Activated T-helper 17 cell treated with anti-CD3 and anti-CD28 coated beads, Interleukin-2, amount 50 U/mL, for 72 hours (primary cell): ENCODE data around the gene CLIP1. TPM values are rescaled to one million over a fixed set of nuclear protein-coding genes. Genes with fewer than 3 reads are reported as not detected.
A peak's percentile ranks its signal among the peaks of the same experiment; 100 is the strongest.
"Not testable (repeated sequence)": the region's sequence is repeated elsewhere in the genome, so short reads cannot be mapped to it uniquely, and the experiment has no call there.

Experiments
- ATAC-seq: fragments of 150-1000 bp; cut with Tn5 transposase; replicated peaks from 2 replicates; pipeline ENCODE4 v1.10.0; 2021; ENCODE audit warnings: mild to moderate bottlenecking, moderate library complexity
- H3K27ac Mint-ChIP-seq: one replicate; pipeline ENCODE4 v1.8.0; 2022; ENCODE audit warnings: mixed read lengths
- H3K27me3 Mint-ChIP-seq: one replicate; pipeline ENCODE4 v1.8.0; 2022; ENCODE audit warnings: mixed read lengths
- H3K36me3 Mint-ChIP-seq: one replicate; pipeline ENCODE4 v1.8.0; 2022; ENCODE audit warnings: low read depth, mild to moderate bottlenecking, mixed read lengths
- H3K4me1 Mint-ChIP-seq: one replicate; pipeline ENCODE4 v1.8.0; 2022; ENCODE audit warnings: mixed read lengths
- H3K4me3 Mint-ChIP-seq: one replicate; pipeline ENCODE4 v1.8.0; 2022; ENCODE audit warnings: mild to moderate bottlenecking, mixed read lengths
- H3K9me3 Mint-ChIP-seq: one replicate; pipeline ENCODE4 v1.8.0; 2022; ENCODE audit warnings: mixed read lengths
- total RNA-seq, 2 donors: library from RNA; stranded (reverse); gene quantifications; one replicate each; pipeline ENCODE4 v1.2.3, GENCODE V29; 2022

The CLIP1 gene
- total RNA-seq, 2 donors from 2014 or later: 61.0 to 86.1 TPM

- H3K4me3 Mint-ChIP-seq, H3K9me3 Mint-ChIP-seq, H3K27me3 Mint-ChIP-seq, H3K4me1 Mint-ChIP-seq, H3K27ac Mint-ChIP-seq, ATAC-seq: not testable (repeated sequence)
- H3K36me3 Mint-ChIP-seq: peaks cover 76% of the 10 kb centered on the region
Observed at GRCh38 chr12:122365226-122365625, 57.2 kb downstream of the CLIP1 start.

- peaks cover 9% of the 10 kb centered on the region for H3K4me1 Mint-ChIP-seq
- H3K36me3 Mint-ChIP-seq: peaks cover 79% of the 10 kb centered on the region
- no peak for ATAC-seq
- H3K4me3 Mint-ChIP-seq: no peak overlapping the region
- H3K27me3 Mint-ChIP-seq: no peaks in the 10 kb centered on the region
- no peaks in the 10 kb centered on the region for H3K9me3 Mint-ChIP-seq
- no peak overlapping the region for H3K27ac Mint-ChIP-seq
Observed at GRCh38 chr12:122363782-122364181, 58.7 kb downstream of the CLIP1 start.

GRCh38 chr12:122362755-122363154 is 59.7 kb downstream of the CLIP1 start:
- Mint-ChIP-seq H3K27ac (no peak overlapping the region), H3K9me3 (no peaks in the 10 kb centered on the region), H3K4me1 (peaks cover 9% of the 10 kb centered on the region), H3K27me3 (no peaks in the 10 kb centered on the region), H3K4me3 (no peak overlapping the region), H3K36me3 (peaks cover 71% of the 10 kb centered on the region)
- no peak for ATAC-seq

- not testable (repeated sequence) for H3K27me3 Mint-ChIP-seq, H3K4me3 Mint-ChIP-seq, H3K4me1 Mint-ChIP-seq, H3K27ac Mint-ChIP-seq, H3K9me3 Mint-ChIP-seq, ATAC-seq
- peaks cover 76% of the 10 kb centered on the region for H3K36me3 Mint-ChIP-seq
Observed at GRCh38 chr12:122358403-122358802, 64.1 kb downstream of the CLIP1 start.

- not testable (repeated sequence) for H3K9me3 Mint-ChIP-seq, ATAC-seq, H3K27ac Mint-ChIP-seq, H3K4me1 Mint-ChIP-seq, H3K4me3 Mint-ChIP-seq, H3K27me3 Mint-ChIP-seq
- H3K36me3 Mint-ChIP-seq: peaks cover 75% of the 10 kb centered on the region
Observed at GRCh38 chr12:122357536-122357935, 64.9 kb downstream of the CLIP1 start.

- peaks cover 76% of the 10 kb centered on the region for H3K36me3 Mint-ChIP-seq
- H3K27me3 Mint-ChIP-seq, H3K4me3 Mint-ChIP-seq, H3K4me1 Mint-ChIP-seq, H3K27ac Mint-ChIP-seq, ATAC-seq, H3K9me3 Mint-ChIP-seq: not testable (repeated sequence)
Observed at GRCh38 chr12:122356991-122357390, 65.5 kb downstream of the CLIP1 start.

GRCh38 chr12:122356192-122356635 is 66.3 kb downstream of the CLIP1 start:
- ATAC-seq: peak; percentile 79
- Mint-ChIP-seq H3K4me3 (no peak overlapping the region), H3K4me1 (peaks cover 5% of the 10 kb centered on the region), H3K9me3 (no peaks in the 10 kb centered on the region), H3K27ac (no peak overlapping the region), H3K27me3 (no peaks in the 10 kb centered on the region), H3K36me3 (peaks cover 76% of the 10 kb centered on the region)

- Mint-ChIP-seq H3K27ac (no peak overlapping the region), H3K4me1 (peaks cover 5% of the 10 kb centered on the region), H3K36me3 (peaks cover 76% of the 10 kb centered on the region), H3K9me3 (no peaks in the 10 kb centered on the region), H3K27me3 (no peaks in the 10 kb centered on the region), H3K4me3 (no peak overlapping the region)
- ATAC-seq: no peak
Observed at GRCh38 chr12:122355706-122356105, 66.8 kb downstream of the CLIP1 start.

- no peak for ATAC-seq
- Mint-ChIP-seq H3K36me3 (peaks cover 76% of the 10 kb centered on the region), H3K27ac (peak overlapping the region; percentile 36), H3K9me3 (no peaks in the 10 kb centered on the region), H3K27me3 (no peaks in the 10 kb centered on the region), H3K4me3 (no peak overlapping the region), H3K4me1 (peaks cover 5% of the 10 kb centered on the region)
Observed at GRCh38 chr12:122354958-122355641, 67.4 kb downstream of the CLIP1 start.

- Mint-ChIP-seq H3K9me3 (no peaks in the 10 kb centered on the region), H3K27me3 (no peaks in the 10 kb centered on the region), H3K4me3 (no peak overlapping the region), H3K27ac (no peak overlapping the region), H3K36me3 (peaks cover 79% of the 10 kb centered on the region), H3K4me1 (peaks cover 5% of the 10 kb centered on the region)
- no peak for ATAC-seq
Observed at GRCh38 chr12:122352394-122352793, 70.1 kb downstream of the CLIP1 start.

GRCh38 chr12:122350141-122350848 is 72.2 kb downstream of the CLIP1 start:
- H3K9me3 Mint-ChIP-seq: no peaks in the 10 kb centered on the region
- H3K27ac Mint-ChIP-seq: peak overlapping the region; percentile 46
- H3K4me1 Mint-ChIP-seq: no peaks in the 10 kb centered on the region
- H3K4me3 Mint-ChIP-seq: no peak overlapping the region
- peaks cover 68% of the 10 kb centered on the region for H3K36me3 Mint-ChIP-seq
- H3K27me3 Mint-ChIP-seq: no peaks in the 10 kb centered on the region
- no peak for ATAC-seq

- H3K4me3 Mint-ChIP-seq: no peak overlapping the region
- no peaks in the 10 kb centered on the region for H3K4me1 Mint-ChIP-seq
- H3K27me3 Mint-ChIP-seq: no peaks in the 10 kb centered on the region
- H3K36me3 Mint-ChIP-seq: peaks cover 64% of the 10 kb centered on the region
- H3K27ac Mint-ChIP-seq: no peak overlapping the region
- ATAC-seq: no peak
- no peaks in the 10 kb centered on the region for H3K9me3 Mint-ChIP-seq
Observed at GRCh38 chr12:122349078-122349477, 73.4 kb downstream of the CLIP1 start.

GRCh38 chr12:122348505-122348904 is 74.0 kb downstream of the CLIP1 start:
- peaks cover 62% of the 10 kb centered on the region for H3K36me3 Mint-ChIP-seq
- ATAC-seq: no peak
- H3K4me3 Mint-ChIP-seq: no peak overlapping the region
- no peaks in the 10 kb centered on the region for H3K4me1 Mint-ChIP-seq
- no peaks in the 10 kb centered on the region for H3K27me3 Mint-ChIP-seq
- no peak overlapping the region for H3K27ac Mint-ChIP-seq
- no peaks in the 10 kb centered on the region for H3K9me3 Mint-ChIP-seq

- no peaks in the 10 kb centered on the region for H3K4me1 Mint-ChIP-seq
- ATAC-seq: no peak
- H3K27ac Mint-ChIP-seq: no peak overlapping the region
- H3K4me3 Mint-ChIP-seq: no peak overlapping the region
- H3K36me3 Mint-ChIP-seq: peaks cover 47% of the 10 kb centered on the region
- H3K9me3 Mint-ChIP-seq: no peaks in the 10 kb centered on the region
- H3K27me3 Mint-ChIP-seq: no peaks in the 10 kb centered on the region
Observed at GRCh38 chr12:122346054-122346453, 76.4 kb downstream of the CLIP1 start.

GRCh38 chr12:122345042-122345441 is 77.4 kb downstream of the CLIP1 start:
- no peak for ATAC-seq
- H3K9me3 Mint-ChIP-seq: no peaks in the 10 kb centered on the region
- no peak overlapping the region for H3K4me3 Mint-ChIP-seq
- no peak overlapping the region for H3K27ac Mint-ChIP-seq
- no peaks in the 10 kb centered on the region for H3K27me3 Mint-ChIP-seq
- peaks cover 46% of the 10 kb centered on the region for H3K36me3 Mint-ChIP-seq
- no peaks in the 10 kb centered on the region for H3K4me1 Mint-ChIP-seq
